ENCODE results near the gene SNRPA1.
A peak's percentile ranks its signal among the peaks of the same experiment; 100 is the strongest.

SNRPA1 gene

GRCh38 chr15:101286471-101287114, 8.5 kb downstream of the SNRPA1 start:
- no peak for DNase-seq
- peaks cover 34% of the 10 kb centered on the region for H3K4me1 Mint-ChIP-seq
- peak overlapping the region in 1 of 2 donors; percentile 34 for H3K27ac Mint-ChIP-seq
- H3K9me3 Mint-ChIP-seq, result no peaks in the 10 kb centered on the region
- ATAC-seq, result no peak
- H3K27me3 Mint-ChIP-seq, result no peaks in the 10 kb centered on the region
- H3K4me3 Mint-ChIP-seq, result no peak overlapping the region

GRCh38 chr15:101283931-101284330, 11.1 kb downstream of the SNRPA1 start:
- no peaks in the 10 kb centered on the region for H3K27me3 Mint-ChIP-seq
- no peak for DNase-seq
- no peak overlapping the region for H3K4me3 Mint-ChIP-seq
- H3K4me1 Mint-ChIP-seq, result peaks cover 9% of the 10 kb centered on the region
- no peaks in the 10 kb centered on the region for H3K9me3 Mint-ChIP-seq
- H3K27ac Mint-ChIP-seq, result no peak overlapping the region
- no peak for ATAC-seq

DNA sequence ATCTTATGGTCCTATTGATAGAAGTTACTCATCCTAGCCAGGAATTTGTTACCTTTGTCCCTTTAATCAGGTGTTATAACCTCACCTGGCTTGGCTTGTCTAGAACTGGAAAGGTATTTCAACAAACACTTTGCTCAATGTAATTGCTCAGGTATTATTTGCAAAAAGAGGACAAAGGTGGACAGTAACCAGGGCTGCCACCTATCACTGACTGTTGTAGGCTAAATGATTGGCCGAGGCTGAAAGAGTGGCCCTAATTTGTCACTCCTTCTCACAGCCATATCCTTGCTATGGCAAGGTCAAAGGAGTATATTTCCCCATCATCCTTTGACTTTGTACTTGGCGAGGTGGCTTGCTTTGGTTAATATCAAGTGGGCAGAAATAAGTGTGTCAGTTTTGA, 15.0 kb downstream of the SNRPA1 start:
- Mint-ChIP-seq H3K4me3 (no peak overlapping the region), H3K27ac (no peak overlapping the region), H3K27me3 (no peaks in the 10 kb centered on the region), H3K4me1 (peaks cover 23% of the 10 kb centered on the region), H3K9me3 (no peaks in the 10 kb centered on the region)
- ATAC-seq (no peak), DNase-seq (no peak)

DNA sequence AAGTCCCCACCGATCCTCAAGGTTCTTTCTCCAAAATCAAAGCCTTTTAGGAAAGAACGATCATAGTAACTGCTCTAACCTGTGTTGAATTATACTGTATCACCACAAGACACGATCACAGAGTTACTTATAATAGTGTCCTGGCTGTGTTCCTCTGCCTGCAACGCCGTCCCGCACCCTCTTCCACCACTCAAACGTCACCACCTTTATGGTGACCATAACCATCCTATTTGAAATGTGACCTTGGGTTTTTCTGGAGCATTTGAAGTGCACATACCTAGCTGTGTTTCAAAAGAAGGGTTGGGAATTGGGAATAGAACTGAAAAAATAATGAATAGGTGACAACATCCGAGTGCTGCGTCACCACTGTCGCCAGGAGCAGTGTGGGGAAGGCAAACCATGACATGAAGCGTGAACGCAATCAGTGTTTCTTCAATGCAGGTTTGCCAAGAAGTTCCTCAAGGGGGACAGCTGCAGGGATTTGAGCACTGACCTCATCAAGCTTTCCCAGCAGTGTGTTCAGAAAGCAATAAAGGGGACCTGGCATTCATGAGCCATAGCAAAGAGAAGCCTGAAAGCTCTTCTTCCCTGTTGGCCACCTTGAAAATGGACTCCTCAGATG, 17.0 kb downstream of the SNRPA1 start:
- Mint-ChIP-seq H3K27ac (peak overlapping the region in 1 of 2 donors; percentile 91), H3K4me1 (peaks cover 31% of the 10 kb centered on the region), H3K4me3 (peak overlapping the region; percentile 94 to 98), H3K9me3 (no peaks in the 10 kb centered on the region), H3K27me3 (no peaks in the 10 kb centered on the region)
- DNase-seq, result no peak
- ATAC-seq, result no peak

GRCh38 chr15:101277038-101277822, 17.8 kb downstream of the SNRPA1 start, which contains the start of gene SELENOS:
SELENOS (minus strand) TSS chr15:101277485; CDS start chr15:101277417, 68 bp downstream.
- Mint-ChIP-seq H3K27ac (peak within 1 kb of the TSS; percentile 92 to 96), H3K27me3 (no peaks in the 10 kb centered on the region), H3K4me3 (peak within 1 kb of the TSS; percentile 94 to 98), H3K4me1 (peaks cover 31% of the 10 kb centered on the region), H3K9me3 (no peaks in the 10 kb centered on the region)
- DNase-seq (peak; percentile 83), ATAC-seq (peak; percentile 98)

GRCh38 chr15:101276501-101277037, 18.5 kb downstream of the SNRPA1 start:
- H3K27ac Mint-ChIP-seq, result peak overlapping the region; percentile 92 to 96
- DNase-seq (peak in 1 of 2 donors; percentile 19), ATAC-seq (peak; percentile 24)
- H3K9me3 Mint-ChIP-seq, result no peaks in the 10 kb centered on the region
- no peaks in the 10 kb centered on the region for H3K27me3 Mint-ChIP-seq
- H3K4me1 Mint-ChIP-seq, result peaks cover 31% of the 10 kb centered on the region
- H3K4me3 Mint-ChIP-seq, result peak overlapping the region; percentile 94 to 98

DNA sequence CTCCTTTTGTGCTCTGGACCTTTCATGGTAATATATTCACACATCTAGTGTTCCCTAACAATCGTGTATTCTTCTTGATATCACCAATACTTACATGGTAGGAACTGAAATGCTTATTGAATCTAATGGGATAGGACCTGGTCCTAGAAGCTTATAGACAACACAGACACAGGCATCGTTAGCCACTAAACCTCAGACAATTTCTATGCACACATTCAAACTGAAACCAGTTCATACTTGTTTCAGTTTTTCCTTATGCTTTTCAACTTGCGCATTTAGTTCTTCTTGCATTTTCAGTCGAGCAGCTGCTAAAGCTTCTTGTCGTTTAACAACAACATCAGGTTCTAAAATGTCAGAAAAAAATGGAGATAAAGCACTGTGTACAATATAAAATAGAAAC, 20.0 kb downstream of the SNRPA1 start:
- Mint-ChIP-seq H3K27me3 (no peaks in the 10 kb centered on the region), H3K9me3 (no peaks in the 10 kb centered on the region), H3K4me3 (peak overlapping the region in 1 of 2 donors; percentile 6), H3K27ac (peak overlapping the region; percentile 8 to 43), H3K4me1 (peaks cover 31% of the 10 kb centered on the region)
- DNase-seq, result no peak
- no peak for ATAC-seq

- Mint-ChIP-seq H3K4me1 (peaks cover 31% of the 10 kb centered on the region), H3K27me3 (no peaks in the 10 kb centered on the region), H3K27ac (no peak overlapping the region), H3K9me3 (no peaks in the 10 kb centered on the region), H3K4me3 (no peak overlapping the region)
- DNase-seq (no peak), ATAC-seq (no peak)
Observed at GRCh38 chr15:101273534-101273933, 21.5 kb downstream of the SNRPA1 start.

DNA sequence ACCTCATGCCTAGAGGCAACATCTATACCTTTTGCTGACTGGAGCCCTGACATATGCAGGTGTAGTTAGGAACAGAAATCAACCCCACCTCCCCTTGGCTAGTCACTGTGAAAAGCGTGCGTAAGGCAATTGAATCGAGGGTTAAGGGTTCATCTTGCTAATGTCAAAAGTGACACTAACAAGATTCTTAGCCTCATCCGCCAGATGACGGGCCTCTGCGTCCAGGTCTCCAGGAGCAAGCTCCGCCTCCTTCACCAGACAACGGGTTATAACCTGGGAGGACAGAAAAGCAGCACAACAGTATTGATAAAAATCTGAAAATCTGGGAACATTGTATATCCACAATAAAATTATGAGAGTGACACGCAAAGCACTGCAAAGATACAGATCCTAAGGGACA, 22.5 kb downstream of the SNRPA1 start:
- Mint-ChIP-seq H3K27ac (no peak overlapping the region), H3K4me1 (peaks cover 26% of the 10 kb centered on the region), H3K9me3 (no peaks in the 10 kb centered on the region), H3K27me3 (no peaks in the 10 kb centered on the region), H3K4me3 (no peak overlapping the region)
- DNase-seq (no peak), ATAC-seq (no peak)

GRCh38 chr15:101269479-101270223, 25.4 kb downstream of the SNRPA1 start:
- H3K4me3 Mint-ChIP-seq, result no peak overlapping the region
- peak overlapping the region in 1 of 2 donors; percentile 82 for H3K27ac Mint-ChIP-seq
- H3K4me1 Mint-ChIP-seq, result peaks cover 4% of the 10 kb centered on the region
- DNase-seq (no peak), ATAC-seq (no peak)
- no peaks in the 10 kb centered on the region for H3K9me3 Mint-ChIP-seq
- no peaks in the 10 kb centered on the region for H3K27me3 Mint-ChIP-seq

- no peak overlapping the region for H3K4me3 Mint-ChIP-seq
- H3K27me3 Mint-ChIP-seq, result no peaks in the 10 kb centered on the region
- no peak for ATAC-seq
- no peaks in the 10 kb centered on the region for H3K9me3 Mint-ChIP-seq
- H3K27ac Mint-ChIP-seq, result no peak overlapping the region
- no peak for DNase-seq
- H3K4me1 Mint-ChIP-seq, result peaks cover 8% of the 10 kb centered on the region
Observed at GRCh38 chr15:101267320-101268104, 27.5 kb downstream of the SNRPA1 start.

GRCh38 chr15:101266787-101267186, 28.3 kb downstream of the SNRPA1 start:
- H3K27ac Mint-ChIP-seq, result no peak overlapping the region
- DNase-seq (no peak), ATAC-seq (no peak)
- H3K9me3 Mint-ChIP-seq, result no peaks in the 10 kb centered on the region
- peaks cover 8% of the 10 kb centered on the region for H3K4me1 Mint-ChIP-seq
- H3K4me3 Mint-ChIP-seq, result no peak overlapping the region
- H3K27me3 Mint-ChIP-seq, result no peaks in the 10 kb centered on the region

DNA sequence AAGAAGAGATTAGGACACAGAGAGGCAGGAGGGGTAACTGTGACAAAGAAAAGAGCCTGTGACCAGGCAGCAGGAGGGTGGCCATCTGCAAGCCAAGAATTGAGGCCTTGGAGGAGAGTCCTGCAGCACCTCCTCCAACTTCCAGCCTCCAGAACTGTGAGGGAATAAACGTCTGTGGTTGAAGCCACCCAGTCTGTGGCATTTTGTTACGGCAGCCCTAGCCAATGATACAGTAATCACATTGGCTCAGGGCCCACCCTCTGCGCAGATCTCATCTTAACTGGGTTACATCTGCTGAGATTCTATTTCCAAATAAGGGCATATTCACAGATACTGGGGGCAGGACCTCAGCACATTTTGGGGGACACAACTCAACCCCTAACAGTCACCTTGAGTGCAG, 29.0 kb downstream of the SNRPA1 start:
- H3K4me3 Mint-ChIP-seq, result no peak overlapping the region
- peaks cover 8% of the 10 kb centered on the region for H3K4me1 Mint-ChIP-seq

DNA sequence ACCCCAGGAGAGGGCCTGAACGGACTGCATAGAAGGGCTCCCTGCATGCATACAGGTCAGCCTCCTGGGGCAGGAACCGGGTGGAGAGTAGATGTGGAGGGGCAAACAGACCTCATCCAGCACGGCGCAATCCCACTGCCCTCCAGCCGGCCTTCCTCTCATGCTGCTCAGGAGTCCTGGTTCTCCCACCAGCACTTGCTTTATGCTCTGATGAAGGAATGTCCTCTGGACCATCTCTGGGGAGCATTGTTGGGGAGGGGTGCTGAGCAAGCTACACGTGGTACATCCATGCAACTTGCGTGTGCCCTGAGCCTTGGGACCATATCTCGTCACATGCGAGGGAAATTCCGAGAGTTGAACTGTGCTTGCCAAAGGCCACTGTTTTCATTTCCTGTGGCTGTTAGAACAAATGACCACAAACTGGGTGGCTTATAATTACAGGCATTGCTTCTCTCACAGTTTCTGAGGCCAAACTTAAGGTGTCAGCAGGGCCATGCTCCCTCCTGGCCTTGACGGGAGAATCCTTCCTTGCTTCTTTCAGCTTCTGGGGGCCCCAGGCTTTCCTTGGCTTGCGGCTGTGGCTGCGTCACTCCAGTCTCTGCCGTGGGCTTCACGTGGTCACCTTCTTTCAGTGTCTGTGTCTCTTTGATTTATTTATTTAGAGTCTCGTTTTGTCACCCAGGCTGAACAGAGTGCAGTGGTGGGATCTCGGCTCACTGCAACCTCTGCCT, 30.0 kb downstream of the SNRPA1 start:
- ATAC-seq, result no peak
- no peaks in the 10 kb centered on the region for H3K9me3 Mint-ChIP-seq
- H3K4me1 Mint-ChIP-seq, result peaks cover 8% of the 10 kb centered on the region
- DNase-seq, result no peak
- H3K27ac Mint-ChIP-seq, result no peak overlapping the region
- no peaks in the 10 kb centered on the region for H3K27me3 Mint-ChIP-seq
- no peak overlapping the region for H3K4me3 Mint-ChIP-seq

More for the DNA sequence above, 29.0 kb downstream of the SNRPA1 start:
- H3K27ac Mint-ChIP-seq, result no peak overlapping the region
- DNase-seq, result no peak
- no peaks in the 10 kb centered on the region for H3K27me3 Mint-ChIP-seq
- H3K9me3 Mint-ChIP-seq, result no peaks in the 10 kb centered on the region
- ATAC-seq, result no peak

All from stimulated activated naive CD8-positive, alpha-beta T cell treated with anti-CD3 and anti-CD28 coated beads, Interleukin-15, amount 100 ng/mL, for 72 hours (primary cell).